NCI-H2029 treated with DMSO at 0.1 percent for 48 hours (cell line): ENCODE data around the gene HSPBAP1.
A peak's percentile ranks its signal among the peaks of the same experiment; 100 is the strongest.

Experiments used
- DNase-seq: peaks from one replicate; lab custom pipeline; 2025; lab: John Stamatoyannopoulos, UW

Gene HSPBAP1, protein sequence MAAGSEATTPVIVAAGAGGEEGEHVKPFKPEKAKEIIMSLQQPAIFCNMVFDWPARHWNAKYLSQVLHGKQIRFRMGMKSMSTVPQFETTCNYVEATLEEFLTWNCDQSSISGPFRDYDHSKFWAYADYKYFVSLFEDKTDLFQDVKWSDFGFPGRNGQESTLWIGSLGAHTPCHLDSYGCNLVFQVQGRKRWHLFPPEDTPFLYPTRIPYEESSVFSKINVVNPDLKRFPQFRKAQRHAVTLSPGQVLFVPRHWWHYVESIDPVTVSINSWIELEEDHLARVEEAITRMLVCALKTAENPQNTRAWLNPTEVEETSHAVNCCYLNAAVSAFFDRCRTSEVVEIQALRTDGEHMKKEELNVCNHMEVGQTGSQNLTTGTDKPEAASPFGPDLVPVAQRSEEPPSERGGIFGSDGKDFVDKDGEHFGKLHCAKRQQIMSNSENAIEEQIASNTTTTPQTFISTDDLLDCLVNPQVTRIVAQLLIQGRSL

DNA sequence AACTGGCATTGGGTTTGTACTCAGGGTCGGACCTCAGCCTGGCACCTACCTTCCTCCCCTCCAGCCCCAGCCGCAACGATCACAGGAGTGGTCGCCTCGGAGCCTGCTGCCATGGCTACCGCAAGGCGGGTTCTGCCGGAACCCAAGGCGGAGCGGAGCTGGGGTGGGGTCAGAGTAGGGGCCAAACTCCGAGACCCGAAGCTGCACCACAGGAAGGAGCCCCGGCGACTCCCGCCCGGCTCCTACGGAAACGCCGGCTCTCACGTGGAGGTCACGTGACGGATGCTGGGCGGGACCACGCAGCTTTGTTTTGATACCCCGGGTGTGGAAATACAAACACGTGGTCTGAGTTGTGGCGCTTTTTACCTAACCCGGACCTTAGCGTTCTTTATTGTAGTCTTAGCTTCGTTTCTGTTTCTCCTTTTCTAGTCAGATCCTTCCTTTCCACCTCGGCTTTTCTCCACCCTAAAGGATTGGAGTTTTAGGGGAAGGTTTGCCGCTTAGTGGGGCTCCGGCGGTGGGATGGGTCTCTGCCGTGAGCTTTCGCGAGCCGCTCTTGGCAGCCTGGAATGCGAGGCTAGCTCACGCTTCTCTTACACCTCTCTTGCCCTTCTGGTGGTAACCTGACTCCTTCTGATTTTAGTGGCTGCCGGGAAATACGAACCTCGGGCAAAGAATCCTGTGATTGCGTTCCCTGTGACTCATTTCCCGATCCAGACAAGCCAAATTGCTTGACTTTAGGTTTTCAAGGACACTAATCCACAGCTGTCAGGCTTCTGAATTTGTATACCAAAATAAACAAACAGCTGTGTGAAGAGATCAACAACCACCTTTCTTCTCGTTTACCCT is at the start of gene HSPBAP1:
HSPBAP1 (minus strand) TSS at position 264 of the 849 bp plus-strand sequence; CDS start at position 113, 151 bp downstream.
- DNase-seq, result no peak

DNA sequence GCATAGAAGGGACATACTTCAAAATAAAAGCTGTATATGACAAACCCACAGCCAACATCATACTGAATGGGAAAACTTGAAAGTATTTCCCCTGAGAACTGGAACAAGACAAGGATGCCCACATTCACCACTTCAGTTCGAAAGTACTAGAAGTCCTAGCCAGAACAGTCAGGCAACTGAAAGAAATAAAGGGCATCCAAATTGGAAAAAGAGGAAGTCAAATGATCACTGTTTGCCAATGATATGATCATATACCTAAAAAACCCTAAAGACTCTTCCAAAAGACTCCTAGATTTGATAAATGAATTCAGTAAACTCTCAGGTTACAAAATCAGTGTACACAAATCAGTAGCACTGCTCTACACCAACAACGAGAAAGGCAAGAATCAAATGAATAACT is 42.0 kb upstream of the HSPBAP1 start:
- DNase-seq, result no peak

DNA sequence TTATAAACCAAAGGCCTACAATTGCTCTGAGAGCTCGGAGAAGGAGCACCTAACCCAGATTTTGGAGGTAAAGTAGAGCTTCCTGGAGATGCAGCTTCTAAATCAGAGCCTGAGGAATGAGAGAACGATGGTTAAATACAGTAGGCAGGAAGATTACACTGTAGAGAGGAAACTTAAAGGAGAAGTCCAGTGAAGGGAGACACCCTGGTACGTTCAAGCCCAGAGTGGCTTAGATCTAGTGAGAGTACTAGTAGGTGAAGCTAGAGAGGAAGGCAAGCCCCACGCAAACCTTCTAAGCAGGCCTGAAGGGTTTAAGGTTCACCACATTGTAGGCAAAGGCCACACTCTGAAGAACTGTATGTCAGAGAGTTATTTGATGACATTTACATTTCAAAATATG is 34.6 kb upstream of the HSPBAP1 start:
- no peak for DNase-seq

DNA sequence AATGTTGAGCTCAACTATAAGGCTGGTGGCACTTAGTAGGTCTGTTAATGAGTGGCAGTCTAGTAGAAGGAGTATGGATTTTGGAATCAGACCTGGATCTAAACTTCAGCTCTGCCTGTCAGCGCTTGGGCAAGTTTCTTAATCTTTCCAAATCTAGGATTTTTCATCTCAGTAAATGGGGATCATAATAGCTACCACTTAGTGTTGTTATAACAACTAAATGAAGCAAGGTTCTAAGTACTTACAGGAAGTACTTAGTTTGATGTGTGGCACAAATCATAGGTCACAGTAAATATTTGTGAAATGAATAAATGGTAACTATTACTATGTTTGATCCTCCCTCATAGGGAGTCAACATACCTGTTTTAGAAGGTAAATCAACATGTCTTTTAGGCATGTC is 32.6 kb upstream of the HSPBAP1 start:
- DNase-seq, result no peak

DNA sequence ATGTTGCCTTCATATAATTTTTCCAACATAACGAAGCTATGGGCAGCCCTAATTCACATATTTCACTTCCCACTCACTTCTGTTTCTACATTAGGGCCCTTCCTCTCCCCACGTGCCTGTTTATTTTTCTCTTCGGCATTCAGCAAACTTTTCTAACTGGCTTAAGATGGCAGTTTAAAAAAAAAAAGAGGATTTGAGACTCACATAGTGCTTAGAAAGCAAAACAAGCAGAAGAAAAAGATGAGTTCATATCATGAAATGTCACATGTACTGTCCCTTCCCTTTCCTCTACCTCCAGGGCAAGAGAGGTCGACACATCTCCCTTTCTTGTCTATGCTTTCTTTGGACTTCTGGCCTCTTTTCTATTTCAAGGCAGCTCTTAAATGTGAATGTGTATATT is 31.8 kb upstream of the HSPBAP1 start:
- DNase-seq, result no peak

DNA sequence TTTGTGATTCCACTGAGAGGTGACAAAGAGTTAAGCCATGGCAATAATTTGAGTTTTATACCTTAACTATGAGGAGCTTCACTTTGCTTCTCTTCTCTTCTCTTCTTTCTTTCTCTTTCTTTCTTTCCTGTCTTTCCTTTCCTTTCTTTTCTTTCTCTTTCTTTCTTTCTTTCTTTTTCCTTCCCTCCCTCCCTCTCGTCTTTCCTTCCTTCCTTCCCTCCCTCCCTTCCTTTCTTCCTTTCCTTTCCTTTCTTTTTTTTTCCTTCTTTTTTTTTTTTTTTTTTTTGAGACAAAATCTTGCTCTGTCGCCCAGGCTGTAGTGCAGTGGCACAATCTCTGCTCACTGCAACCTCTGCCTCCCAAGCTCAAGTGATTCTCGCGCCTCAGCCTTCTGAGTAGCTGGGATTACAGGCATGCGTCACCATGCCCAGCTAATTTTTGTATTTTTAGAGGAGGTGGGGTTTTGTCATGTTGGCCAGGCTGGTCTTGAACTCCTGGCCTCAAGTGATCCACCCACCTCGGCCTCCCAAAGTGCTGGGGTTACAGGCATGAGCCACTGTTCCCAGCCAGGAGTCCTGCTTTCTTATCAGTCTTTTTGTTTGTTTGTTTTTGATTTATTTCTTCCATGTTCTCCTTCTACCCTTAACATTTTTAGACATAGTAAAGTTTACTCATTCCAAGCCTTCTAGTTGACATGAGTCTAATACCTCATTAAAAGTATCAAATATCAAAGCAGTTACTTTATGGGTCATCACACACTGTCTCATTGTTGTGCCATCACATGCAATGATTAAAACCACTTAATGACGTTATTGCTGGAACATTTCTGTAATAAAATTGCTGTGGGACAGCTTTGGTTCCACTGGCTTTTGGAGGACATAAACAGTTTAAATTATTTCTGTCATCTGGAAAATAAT is 31.1 kb upstream of the HSPBAP1 start:
- DNase-seq, result no peak

DNA sequence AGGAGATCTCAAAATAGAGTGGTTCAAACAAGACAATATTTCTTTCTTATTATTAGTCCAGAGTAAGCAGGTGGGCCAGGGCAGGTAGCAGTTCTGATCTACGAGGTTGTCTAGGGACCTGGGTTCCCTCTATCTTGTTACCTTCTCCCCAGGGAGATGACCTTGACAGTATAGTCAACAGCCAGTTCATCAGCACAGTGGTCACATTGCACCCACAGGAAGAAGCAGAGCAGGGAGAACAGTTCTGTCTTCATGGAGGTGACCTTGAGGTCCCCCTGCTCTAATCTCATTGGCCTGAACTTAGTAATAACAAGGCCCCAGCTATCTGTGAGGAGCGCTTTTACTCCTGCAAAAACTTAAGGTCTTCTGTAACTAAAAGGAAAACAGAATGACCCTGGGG is 23.0 kb upstream of the HSPBAP1 start:
- no peak for DNase-seq

DNA sequence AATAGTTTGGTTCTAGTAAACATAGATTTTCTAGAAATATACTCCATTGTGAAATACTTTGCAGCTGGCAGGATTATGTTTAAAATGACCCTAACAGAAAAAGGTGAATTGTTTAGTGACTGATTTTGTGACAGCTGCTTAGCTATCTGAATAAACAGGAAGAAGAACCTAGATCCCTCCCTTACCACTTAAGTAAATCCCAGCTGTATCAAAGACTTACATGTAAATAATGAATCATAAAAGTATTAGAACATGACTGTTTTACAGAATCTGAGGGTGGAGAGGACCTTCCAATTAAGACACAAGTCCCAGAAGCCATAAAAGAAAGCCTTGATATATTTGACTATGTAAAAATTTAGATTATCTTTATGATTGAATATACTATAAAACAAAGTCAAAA is 17.1 kb upstream of the HSPBAP1 start:
- DNase-seq, result no peak

DNA sequence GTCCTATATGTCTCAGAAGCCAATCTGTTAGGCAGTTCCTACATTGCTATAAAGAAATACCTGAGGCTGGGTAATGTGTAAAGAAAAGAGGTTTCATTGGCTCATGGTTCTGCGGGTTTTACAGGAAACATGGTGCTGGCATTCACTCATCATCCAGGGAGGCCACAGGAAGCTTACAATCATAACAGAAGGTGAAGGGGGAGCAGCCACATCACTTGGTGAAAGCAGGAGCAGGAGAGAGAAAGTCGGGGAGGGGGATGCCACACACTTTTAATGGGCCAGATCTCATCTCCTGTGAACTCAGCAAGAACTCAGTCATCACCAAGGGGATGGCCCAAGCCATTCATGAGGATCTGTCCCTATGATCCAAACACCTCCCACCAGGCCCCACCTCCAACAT is 10.3 kb upstream of the HSPBAP1 start:
- DNase-seq, result no peak

DNA sequence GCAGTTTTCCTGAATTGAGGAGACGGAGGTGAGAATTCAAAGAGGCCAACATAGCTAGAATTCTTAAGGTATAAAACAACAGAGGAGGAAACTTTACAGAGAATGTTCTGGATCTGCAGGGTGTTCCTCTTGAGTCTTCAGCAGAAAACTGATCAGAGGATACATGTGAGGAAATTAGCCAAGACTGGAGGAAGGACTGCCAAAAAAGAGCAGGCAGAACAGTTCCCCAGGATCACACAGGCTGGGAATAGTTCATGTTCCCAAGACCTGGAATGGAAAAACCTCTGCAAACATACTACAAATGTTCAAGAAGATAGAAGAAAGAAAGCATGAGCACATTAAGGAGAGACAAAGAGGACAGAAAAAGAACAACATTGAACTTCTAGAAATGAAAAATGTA is 8.7 kb upstream of the HSPBAP1 start:
- no peak for DNase-seq

DNA sequence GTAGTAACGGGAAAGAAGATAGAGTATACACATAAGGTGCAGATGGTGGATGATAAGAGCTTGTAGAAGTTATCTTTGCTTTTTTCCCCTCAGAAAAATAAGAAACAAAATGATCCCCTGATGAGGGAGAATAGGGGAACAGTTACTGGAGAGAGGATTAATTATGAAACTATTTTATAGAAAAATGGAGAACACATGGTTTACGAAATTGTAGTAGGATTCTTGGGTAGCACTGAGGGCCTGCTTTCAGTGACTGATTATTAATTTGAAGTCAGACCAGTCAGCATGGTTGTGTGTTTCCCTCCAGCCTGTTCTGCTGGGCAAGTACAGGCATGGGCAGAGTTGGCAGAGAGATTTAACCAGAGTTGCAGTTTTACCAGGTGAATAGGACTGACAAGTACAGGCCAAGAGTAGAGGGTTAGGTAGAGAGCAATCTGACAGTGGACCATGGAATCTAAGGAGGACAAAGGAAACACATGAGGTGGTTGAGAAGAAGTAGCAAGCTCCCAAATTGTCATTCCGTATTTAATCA is 7.1 kb upstream of the HSPBAP1 start:
- DNase-seq, result no peak

DNA sequence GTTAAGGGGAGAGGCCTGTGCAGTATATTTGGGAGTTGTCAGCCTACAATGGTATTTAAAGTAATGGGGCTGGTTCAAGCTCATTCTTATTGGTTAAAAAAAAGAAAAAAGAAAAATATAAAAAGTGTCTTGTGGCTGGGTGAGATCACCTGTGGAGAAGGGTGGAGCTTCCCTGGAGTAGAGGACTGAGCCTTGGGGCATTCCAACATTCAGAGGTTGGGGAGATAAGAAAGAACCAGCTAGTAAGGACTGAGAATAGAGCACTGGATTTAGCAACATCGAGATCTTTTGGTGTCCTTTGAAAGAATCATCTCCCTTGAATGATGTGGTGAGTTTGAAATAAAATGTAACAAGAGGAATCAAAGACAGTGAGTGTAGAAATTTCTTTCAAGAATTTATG is 6.4 kb upstream of the HSPBAP1 start:
- DNase-seq, result no peak

DNA sequence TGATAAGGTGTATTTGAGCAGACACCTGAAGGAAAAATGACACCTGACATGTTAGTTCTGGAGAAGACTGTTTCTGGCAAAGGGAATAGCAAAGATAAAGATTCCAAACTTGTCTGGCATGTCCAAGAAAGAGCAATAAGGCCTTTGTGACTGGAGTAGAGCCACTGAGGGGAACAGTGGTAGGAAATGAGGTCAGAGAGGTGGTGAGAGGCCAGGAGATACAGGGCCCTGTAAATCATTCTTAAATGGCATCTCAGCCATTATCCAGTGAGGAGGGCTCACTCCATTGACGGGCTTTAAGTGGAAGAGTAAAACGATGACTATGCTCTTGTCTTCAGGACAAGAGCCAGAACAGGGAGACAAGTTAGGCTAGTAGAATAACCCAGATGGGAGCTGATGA is 5.7 kb upstream of the HSPBAP1 start:
- DNase-seq, result peak; percentile 39

DNA sequence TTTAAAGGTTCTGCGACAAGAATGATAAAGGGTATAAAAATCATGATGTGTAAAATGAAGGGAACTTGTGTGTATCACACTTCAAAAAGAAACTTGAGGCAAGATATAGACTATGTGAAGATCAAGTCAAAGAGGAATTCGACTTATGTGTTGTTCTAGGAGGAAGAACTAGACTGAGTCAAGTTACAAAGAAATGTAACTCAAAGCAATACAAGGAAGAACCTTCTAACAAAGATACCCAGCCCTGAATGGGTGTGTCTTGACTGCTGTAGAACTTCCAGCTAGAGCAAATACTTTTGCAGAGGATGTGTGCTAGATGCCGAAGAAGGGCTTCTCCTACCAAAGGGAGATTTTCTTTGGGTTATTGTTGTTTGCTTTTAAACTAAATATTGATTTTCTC is 3.7 kb upstream of the HSPBAP1 start:
- DNase-seq, result no peak

DNA sequence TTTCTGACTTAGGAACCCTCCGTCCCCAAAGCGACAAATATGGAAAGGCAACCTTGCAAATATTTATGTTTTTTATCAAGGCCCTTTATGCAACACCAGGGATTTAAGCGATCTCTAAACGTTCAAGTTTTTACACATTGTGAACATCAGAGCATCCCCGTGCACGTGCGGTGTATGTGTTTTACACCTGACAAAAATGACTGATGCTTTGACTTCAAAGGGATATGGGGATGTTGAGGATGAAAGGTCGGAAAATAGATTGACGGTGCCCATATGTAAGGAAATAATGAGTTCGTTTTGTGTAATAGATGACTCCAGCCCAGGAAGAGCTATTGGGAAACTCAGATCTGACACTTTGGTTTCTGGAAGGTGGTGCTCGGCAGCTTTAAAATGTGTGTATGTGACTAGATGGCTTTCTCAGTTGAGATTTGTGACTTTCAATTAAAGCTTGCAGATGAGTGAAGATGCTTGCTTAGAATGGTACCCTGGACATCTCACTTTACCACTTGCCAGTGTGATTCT is 2.1 kb upstream of the HSPBAP1 start:
- DNase-seq, result no peak

DNA sequence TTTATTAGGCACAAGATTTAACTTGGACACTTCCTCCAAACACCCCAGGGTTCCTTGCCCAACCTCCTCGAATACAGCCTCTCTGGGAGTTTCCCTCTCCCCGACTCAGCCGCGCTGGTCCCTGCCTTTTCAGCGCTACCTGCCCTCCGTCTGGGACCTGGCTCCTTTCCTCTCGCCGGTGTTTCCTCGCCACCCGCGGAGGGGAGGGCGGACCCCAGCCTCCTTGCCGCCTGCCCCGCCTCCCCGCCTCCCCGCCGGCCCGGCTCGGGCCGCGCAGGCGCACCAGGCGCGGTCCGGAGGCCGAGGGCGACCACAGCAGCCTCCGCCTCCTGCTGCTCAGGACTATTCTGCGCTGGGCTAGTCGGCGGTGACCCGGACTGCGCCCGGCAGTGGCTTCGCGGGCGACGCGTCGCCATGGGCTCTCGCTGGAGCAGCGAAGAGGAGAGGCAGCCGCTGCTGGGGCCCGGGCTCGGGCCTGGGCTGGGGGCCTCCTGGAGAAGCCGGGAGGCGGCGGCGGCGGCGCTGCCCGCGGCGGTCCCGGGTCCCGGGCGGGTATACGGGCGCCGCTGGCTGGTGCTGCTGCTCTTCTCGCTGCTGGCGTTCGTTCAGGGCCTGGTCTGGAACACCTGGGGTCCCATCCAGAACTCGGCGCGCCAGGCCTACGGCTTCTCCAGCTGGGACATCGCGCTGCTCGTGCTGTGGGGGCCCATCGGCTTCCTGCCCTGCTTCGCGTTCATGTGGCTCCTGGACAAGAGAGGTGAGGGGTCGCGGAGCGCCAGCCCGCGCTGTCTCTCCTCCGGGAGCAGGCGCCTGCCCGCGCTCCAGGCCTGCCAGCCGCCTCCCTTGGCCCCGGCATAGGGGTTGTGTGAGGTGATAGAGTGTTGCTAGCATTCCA is 1.4 kb upstream of the HSPBAP1 start, which contains the start of gene SLC49A4:
SLC49A4 (plus strand) TSS at position 291 of the 895 bp plus-strand sequence; CDS start at position 415, 124 bp downstream.
- no peak for DNase-seq

DNA sequence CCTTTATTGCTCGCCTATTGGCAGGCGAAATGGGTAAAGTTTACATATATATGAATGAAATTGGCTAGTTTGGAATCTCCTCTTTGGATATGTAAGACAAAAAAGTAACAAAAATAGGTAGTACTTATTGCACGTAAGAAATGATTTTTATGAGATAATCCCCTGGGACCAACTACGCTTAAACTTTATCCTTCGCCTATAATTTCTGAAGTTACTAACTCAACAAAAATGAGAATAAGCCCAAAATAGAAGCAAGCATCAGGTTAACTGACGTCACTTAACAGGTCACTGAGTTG is 800 bp upstream of the HSPBAP1 start:
- no peak for DNase-seq

DNA sequence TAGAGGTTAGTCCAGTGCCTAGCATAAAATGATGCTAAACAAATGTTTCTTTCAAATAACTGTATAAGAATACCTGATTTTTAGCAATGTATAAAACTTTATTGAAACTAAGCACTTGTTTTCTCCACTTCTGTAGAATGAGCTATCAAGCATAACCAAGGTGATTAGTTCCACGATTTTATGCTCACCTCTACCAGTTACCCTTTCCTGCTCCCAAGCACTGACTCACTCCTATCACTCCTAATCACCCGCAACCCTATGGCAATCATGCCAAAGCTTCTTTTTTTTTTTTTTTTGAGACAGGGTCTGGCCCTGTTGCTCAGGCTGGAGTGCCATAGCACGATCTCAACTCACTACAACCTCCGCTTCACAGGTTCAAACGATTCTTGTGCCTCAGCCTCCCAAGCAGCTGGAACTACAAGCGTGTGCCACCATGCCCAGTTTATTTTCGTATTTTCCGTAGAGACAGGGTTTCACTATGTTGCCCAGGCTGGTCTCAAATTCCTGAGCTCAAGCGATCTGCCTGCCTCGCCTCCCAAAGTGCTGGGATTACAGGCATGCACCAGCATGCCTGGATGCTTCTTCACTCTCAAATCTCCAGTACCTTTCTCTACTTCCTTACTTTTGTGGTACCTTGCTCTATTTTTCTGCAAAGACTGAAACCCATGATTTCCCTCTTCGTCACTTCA is 3.9 kb downstream of the HSPBAP1 start:
- DNase-seq, result no peak

DNA sequence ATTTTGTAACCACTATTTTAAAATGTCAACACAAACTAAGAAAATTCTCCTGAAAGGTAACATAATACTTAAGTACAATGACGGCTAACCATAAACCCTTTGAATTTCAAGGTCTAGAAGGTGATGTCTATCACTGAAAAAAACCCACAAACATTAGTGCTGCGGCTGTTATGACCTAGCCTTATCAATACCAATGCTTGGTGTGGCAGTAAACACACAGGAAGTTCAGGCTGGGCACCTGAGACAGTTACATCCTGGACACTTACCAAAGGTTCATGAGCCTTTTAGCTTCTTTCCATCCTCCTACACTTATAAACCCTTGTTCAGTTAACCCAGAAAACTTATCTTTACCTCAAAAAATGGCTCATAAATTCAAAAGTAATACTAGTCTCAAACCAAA is 5.8 kb downstream of the HSPBAP1 start:
- no peak for DNase-seq

DNA sequence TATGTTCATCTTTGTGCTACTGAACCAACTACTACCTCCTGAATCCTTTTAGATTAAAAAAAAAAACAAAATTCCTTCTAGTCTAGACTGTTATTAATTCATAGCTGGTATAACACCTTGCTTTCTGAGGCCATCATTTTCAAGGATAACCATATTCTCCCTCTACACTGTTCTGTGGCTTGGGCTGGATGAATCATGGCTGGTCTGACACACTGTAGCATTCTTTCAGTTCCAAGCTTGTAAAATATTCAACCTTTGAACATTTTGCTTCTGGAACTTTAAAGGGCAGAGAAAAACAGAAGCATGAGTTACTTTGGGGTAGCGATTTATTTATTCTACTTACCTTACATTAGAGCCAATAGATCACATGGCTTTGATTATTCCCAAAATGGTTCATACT is 7.6 kb downstream of the HSPBAP1 start:
- no peak for DNase-seq
